GM23338 (cell line): ENCODE results near the gene TMEM125. TPM values are rescaled to one million over a fixed set of nuclear protein-coding genes. Genes with fewer than 3 reads are reported as not detected.

ENCODE experiments used
- ATAC-seq: fragments of 200-7000 bp; cut with Tn5 transposase; 3 replicates; pipeline ENCODE4 v1.9.1; 2020
- DNase-seq: peaks from one replicate; pipeline ENCODE4 v3.0.0-alpha.2; 2015; ENCODE audit warnings: low spot score
- H2AFZ ChIP-seq: fragments of 200-600 bp; sonication (generic); 2 replicates; pipeline ENCODE4 v1.8.0; 2016; ENCODE audit warnings: antibody characterized with exemption, mild to moderate bottlenecking, moderate library complexity
- H3F3A ChIP-seq: fragments of 200-600 bp; sonication (generic); replicated peaks from 2 replicates; pipeline ENCODE4 v1.8.0; 2017; ENCODE audit warnings: antibody characterized with exemption, mixed run types, low read depth
- H3K27ac ChIP-seq: fragments of 200-600 bp; sonication (generic); 2 replicates; pipeline ENCODE4 v1.6.1; 2016; ENCODE audit warnings: low read depth
- H3K27me3 ChIP-seq: fragments of 200-600 bp; sonication (generic); 2 replicates; pipeline ENCODE4 v1.8.0; 2016; ENCODE audit warnings: mild to moderate bottlenecking, mixed run types, moderate library complexity; ENCODE audit not compliant: insufficient read depth
- H3K36me3 ChIP-seq: fragments of 200-600 bp; sonication (generic); 2 replicates; pipeline ENCODE4 v1.8.0; 2016; ENCODE audit warnings: mild to moderate bottlenecking; ENCODE audit not compliant: insufficient read depth
- H3K4me1 ChIP-seq: fragments of 200-600 bp; sonication (generic); 2 replicates; pipeline ENCODE4 v1.8.0; 2016; ENCODE audit warnings: mild to moderate bottlenecking, moderate library complexity; ENCODE audit not compliant: insufficient read depth
- H3K4me2 ChIP-seq: fragments of 200-600 bp; sonication (generic); 2 replicates; pipeline ENCODE4 v1.7.1; 2017; ENCODE audit warnings: mixed run types
- H3K4me3 ChIP-seq: fragments of 200-600 bp; sonication (generic); 2 replicates; pipeline ENCODE4 v1.6.1; 2016; ENCODE audit warnings: mixed run types
- H3K79me2 ChIP-seq: fragments of 200-600 bp; sonication (generic); replicated peaks from 2 replicates; pipeline ENCODE4 v1.8.0; 2017; ENCODE audit warnings: mild to moderate bottlenecking; ENCODE audit not compliant: insufficient read depth
- H3K9me2 ChIP-seq: fragments of 200-600 bp; sonication (generic); 2 replicates; pipeline ENCODE4 v1.8.0; 2017; ENCODE audit not compliant: insufficient read depth
- H4K20me1 ChIP-seq: fragments of 200-600 bp; sonication (generic); replicated peaks from 2 replicates; pipeline ENCODE4 v1.8.0; 2017; ENCODE audit warnings: mild to moderate bottlenecking; ENCODE audit not compliant: insufficient read depth
- H3K27ac Mint-ChIP-seq: 2 replicates; pipeline ENCODE4 v1.8.0; 2020; ENCODE audit warnings: inconsistent platforms, mild to moderate bottlenecking, moderate library complexity, mixed read lengths
- H3K27me3 Mint-ChIP-seq: 3 replicates; pipeline ENCODE4 v1.8.0; 2022; ENCODE audit warnings: low read depth, mild to moderate bottlenecking, moderate library complexity, mixed read lengths, inconsistent platforms; ENCODE audit not compliant: insufficient read depth, poor library complexity
- H3K36me3 Mint-ChIP-seq: 3 replicates; pipeline ENCODE4 v1.8.0; 2021; ENCODE audit warnings: low read depth, mild to moderate bottlenecking, inconsistent platforms, moderate library complexity, mixed read lengths
- H3K4me1 Mint-ChIP-seq: 3 replicates; pipeline ENCODE4 v1.8.0; 2020; ENCODE audit warnings: mild to moderate bottlenecking, inconsistent platforms, mixed read lengths
- H3K4me3 Mint-ChIP-seq: 3 replicates; pipeline ENCODE4 v1.8.0; 2021; ENCODE audit warnings: moderate library complexity, mild to moderate bottlenecking, inconsistent platforms, mixed read lengths
- H3K9me3 Mint-ChIP-seq: 3 replicates; pipeline ENCODE4 v1.8.0; 2020; ENCODE audit warnings: moderate library complexity, mild to moderate bottlenecking, inconsistent platforms, mixed read lengths
- EZH2 ChIP-seq: fragments of 200-600 bp; sonication (generic); IDR thresholded peaks from one replicate; pipeline ENCODE4 v1.8.0; 2017; ENCODE audit warnings: antibody characterized with exemption, mild to moderate bottlenecking, low read depth; ENCODE audit not compliant: unreplicated experiment
- EZH2phosphoT487 ChIP-seq: fragments of 200-600 bp; sonication (generic); IDR thresholded peaks from one replicate; pipeline ENCODE4 v1.8.1; 2018; ENCODE audit warnings: antibody characterized with exemption; ENCODE audit not compliant: unreplicated experiment
- NANOG ChIP-seq: IDR thresholded peaks from 2 replicates; pipeline ENCODE4 v1.6.1; 2016; ENCODE audit warnings: antibody characterized with exemption, borderline replicate concordance
- polyA plus RNA-seq: library from polyadenylated mRNA; unstranded; fragments of >200 nt; fragmentation: Nextera tagmentation; extraction: Ambion mirVana; gene quantifications from 2 replicates; pipeline ENCODE4 v1.2.1, GENCODE V29; 2016
- total RNA-seq: library from RNA; depleted of rRNA; stranded (reverse); fragments of >200 nt; shearing (Covaris generic); gene quantifications from 2 replicates; pipeline ENCODE4 v1.2.3, GENCODE V29; 2014
- TF ChIP-seq, protein P1 (sequence below), 2 experiments: fragments of 200-600 bp in 1 of 2; sonication (generic) in 1 of 2; conservative IDR thresholded peaks; 2 replicates each; pipeline versions ENCODE4 v1.5.1 to v1.6.1; 2016 to 2017; ENCODE audit warnings: antibody characterized with exemption in 2 of 2, low read depth in 2 of 2, mild to moderate bottlenecking in 2 of 2, moderate library complexity in 1 of 2
- TF ChIP-seq, protein P2 (sequence below): fragments of 250-450 bp; sonication (Bioruptor Pico); IDR thresholded peaks from 2 replicates; pipeline ENCODE4 v1.5.0; 2020; ENCODE audit warnings: mild to moderate bottlenecking, moderate library complexity

TMEM125 gene
- total and polyA plus RNA-seq, 2 experiments from 2014 or later, result 16.8 to 39.3 TPM

DNA sequence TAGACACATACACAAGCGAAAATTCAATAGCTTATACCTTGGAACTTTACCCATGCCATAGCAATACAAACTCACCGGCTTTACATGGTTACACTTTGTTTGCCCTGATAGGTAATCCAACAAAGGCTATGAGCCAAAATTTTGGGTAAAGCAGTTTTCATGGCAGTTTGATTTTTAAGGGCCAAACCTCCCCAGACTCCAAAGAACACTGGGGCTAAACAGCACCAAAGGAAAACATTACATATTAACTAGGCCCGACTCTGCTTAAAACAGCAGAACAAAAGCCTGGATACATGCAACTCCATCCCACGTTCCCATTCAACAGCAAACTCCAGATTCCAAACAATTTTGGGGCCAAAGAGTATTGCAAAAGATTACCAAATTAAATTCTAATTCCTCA lies 4.4 kb upstream of the TMEM125 start:
- Histone ChIP-seq H3K27ac (no peak overlapping the region), H3K9me2 (no peaks in the 10 kb centered on the region), H4K20me1 (no peaks in the 10 kb centered on the region), H3K4me3 (no peak overlapping the region), H3K36me3 (peaks cover 4% of the 10 kb centered on the region; the same call in 1 of the 2 replicates), H3K4me1 (peaks cover 11% of the 10 kb centered on the region), H3K79me2 (no peaks in the 10 kb centered on the region), H3K27me3 (no peaks in the 10 kb centered on the region), H2AFZ (no peak overlapping the region), H3K4me2 (no peak overlapping the region), H3F3A (0 out of 2 replicates have a peak, but pooled peaks cover 5% of the 10 kb centered on the region)
- DNase-seq (no peak), ATAC-seq (no peak)
- H3K36me3 Mint-ChIP-seq, result peaks cover 32% of the 10 kb centered on the region
- peaks cover 5% of the 10 kb centered on the region for H3K27me3 Mint-ChIP-seq
- TF ChIP-seq EZH2 (no peak), NANOG (no peak), EZH2phosphoT487 (no peak)
- TF ChIP-seq, protein P1, sequence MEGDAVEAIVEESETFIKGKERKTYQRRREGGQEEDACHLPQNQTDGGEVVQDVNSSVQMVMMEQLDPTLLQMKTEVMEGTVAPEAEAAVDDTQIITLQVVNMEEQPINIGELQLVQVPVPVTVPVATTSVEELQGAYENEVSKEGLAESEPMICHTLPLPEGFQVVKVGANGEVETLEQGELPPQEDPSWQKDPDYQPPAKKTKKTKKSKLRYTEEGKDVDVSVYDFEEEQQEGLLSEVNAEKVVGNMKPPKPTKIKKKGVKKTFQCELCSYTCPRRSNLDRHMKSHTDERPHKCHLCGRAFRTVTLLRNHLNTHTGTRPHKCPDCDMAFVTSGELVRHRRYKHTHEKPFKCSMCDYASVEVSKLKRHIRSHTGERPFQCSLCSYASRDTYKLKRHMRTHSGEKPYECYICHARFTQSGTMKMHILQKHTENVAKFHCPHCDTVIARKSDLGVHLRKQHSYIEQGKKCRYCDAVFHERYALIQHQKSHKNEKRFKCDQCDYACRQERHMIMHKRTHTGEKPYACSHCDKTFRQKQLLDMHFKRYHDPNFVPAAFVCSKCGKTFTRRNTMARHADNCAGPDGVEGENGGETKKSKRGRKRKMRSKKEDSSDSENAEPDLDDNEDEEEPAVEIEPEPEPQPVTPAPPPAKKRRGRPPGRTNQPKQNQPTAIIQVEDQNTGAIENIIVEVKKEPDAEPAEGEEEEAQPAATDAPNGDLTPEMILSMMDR (conservative IDR thresholded peaks at IDR 0.05; ENCODE audit: low read depth in 2 of 2), result no peak
- TF ChIP-seq, protein P2, sequence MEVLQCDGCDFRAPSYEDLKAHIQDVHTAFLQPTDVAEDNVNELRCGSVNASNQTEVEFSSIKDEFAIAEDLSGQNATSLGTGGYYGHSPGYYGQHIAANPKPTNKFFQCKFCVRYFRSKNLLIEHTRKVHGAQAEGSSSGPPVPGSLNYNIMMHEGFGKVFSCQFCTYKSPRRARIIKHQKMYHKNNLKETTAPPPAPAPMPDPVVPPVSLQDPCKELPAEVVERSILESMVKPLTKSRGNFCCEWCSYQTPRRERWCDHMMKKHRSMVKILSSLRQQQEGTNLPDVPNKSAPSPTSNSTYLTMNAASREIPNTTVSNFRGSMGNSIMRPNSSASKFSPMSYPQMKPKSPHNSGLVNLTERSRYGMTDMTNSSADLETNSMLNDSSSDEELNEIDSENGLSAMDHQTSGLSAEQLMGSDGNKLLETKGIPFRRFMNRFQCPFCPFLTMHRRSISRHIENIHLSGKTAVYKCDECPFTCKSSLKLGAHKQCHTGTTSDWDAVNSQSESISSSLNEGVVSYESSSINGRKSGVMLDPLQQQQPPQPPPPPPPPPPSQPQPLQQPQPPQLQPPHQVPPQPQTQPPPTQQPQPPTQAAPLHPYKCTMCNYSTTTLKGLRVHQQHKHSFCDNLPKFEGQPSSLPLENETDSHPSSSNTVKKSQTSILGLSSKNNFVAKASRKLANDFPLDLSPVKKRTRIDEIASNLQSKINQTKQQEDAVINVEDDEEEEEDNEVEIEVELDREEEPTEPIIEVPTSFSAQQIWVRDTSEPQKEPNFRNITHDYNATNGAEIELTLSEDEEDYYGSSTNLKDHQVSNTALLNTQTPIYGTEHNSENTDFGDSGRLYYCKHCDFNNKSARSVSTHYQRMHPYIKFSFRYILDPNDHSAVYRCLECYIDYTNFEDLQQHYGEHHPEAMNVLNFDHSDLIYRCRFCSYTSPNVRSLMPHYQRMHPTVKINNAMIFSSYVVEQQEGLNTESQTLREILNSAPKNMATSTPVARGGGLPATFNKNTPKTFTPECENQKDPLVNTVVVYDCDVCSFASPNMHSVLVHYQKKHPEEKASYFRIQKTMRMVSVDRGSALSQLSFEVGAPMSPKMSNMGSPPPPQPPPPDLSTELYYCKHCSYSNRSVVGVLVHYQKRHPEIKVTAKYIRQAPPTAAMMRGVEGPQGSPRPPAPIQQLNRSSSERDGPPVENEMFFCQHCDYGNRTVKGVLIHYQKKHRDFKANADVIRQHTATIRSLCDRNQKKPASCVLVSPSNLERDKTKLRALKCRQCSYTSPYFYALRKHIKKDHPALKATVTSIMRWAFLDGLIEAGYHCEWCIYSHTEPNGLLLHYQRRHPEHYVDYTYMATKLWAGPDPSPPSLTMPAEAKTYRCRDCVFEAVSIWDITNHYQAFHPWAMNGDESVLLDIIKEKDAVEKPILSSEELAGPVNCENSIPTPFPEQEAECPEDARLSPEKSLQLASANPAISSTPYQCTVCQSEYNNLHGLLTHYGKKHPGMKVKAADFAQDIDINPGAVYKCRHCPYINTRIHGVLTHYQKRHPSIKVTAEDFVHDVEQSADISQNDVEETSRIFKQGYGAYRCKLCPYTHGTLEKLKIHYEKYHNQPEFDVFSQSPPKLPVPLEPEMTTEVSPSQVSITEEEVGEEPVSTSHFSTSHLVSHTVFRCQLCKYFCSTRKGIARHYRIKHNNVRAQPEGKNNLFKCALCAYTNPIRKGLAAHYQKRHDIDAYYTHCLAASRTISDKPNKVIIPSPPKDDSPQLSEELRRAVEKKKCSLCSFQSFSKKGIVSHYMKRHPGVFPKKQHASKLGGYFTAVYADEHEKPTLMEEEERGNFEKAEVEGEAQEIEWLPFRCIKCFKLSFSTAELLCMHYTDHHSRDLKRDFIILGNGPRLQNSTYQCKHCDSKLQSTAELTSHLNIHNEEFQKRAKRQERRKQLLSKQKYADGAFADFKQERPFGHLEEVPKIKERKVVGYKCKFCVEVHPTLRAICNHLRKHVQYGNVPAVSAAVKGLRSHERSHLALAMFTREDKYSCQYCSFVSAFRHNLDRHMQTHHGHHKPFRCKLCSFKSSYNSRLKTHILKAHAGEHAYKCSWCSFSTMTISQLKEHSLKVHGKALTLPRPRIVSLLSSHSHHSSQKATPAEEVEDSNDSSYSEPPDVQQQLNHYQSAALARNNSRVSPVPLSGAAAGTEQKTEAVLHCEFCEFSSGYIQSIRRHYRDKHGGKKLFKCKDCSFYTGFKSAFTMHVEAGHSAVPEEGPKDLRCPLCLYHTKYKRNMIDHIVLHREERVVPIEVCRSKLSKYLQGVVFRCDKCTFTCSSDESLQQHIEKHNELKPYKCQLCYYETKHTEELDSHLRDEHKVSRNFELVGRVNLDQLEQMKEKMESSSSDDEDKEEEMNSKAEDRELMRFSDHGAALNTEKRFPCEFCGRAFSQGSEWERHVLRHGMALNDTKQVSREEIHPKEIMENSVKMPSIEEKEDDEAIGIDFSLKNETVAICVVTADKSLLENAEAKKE, result no peak
- no peak overlapping the region for H3K27ac Mint-ChIP-seq
- H3K9me3 Mint-ChIP-seq, result peaks cover 59% of the 10 kb centered on the region
- no peak overlapping the region for H3K4me3 Mint-ChIP-seq
- H3K4me1 Mint-ChIP-seq, result peaks cover 15% of the 10 kb centered on the region
